Uterus (tissue), 4 donors: Measurements from ENCODE around the gene HCN3. TPM values are rescaled to one million over a fixed set of nuclear protein-coding genes. Genes with fewer than 3 reads are reported as not detected.
A peak's percentile ranks its signal among the peaks of the same experiment; 100 is the strongest.

Experiments used
- DNase-seq, 2 donors: peaks; one replicate each; pipeline ENCODE4 v3.0.0-alpha.2; 2019 to 2020
- H3K27ac ChIP-seq, 2 donors: fragments of 200-600 bp; sonication (generic); 1 replicate in 1 of 2; 2 replicates in 1 of 2; pipeline ENCODE4 v1.5.1; 2016 to 2018
- H3K27me3 ChIP-seq, 2 donors: fragments of 200-600 bp; sonication (generic); one replicate each; pipeline ENCODE4 v1.5.1; 2018 to 2019; ENCODE audit warnings: control low read depth in 1 of 2
- H3K36me3 ChIP-seq, 2 donors: fragments of 200-600 bp; sonication (generic); one replicate each; pipeline ENCODE4 v1.5.1; 2019; ENCODE audit warnings: control low read depth in 1 of 2
- H3K4me1 ChIP-seq, 2 donors: fragments of 200-600 bp; sonication (generic); one replicate each; pipeline ENCODE4 v1.5.1; 2018 to 2019; ENCODE audit warnings: control low read depth in 1 of 2
- H3K4me3 ChIP-seq, 2 donors: fragments of 200-600 bp; sonication (generic); 1 replicate in 1 of 2; 2 replicates in 1 of 2; pipeline ENCODE4 v1.5.1; 2018 to 2019; ENCODE audit warnings: mild to moderate bottlenecking in 1 of 2
- H3K9me3 ChIP-seq, 2 donors: fragments of 200-600 bp; sonication (generic); one replicate each; pipeline ENCODE4 v1.5.1; 2019; ENCODE audit warnings: control low read depth in 1 of 2
- CTCF ChIP-seq, 4 experiments: fragments of 200-600 bp in 2 of 4; fragments of 450-650 bp in 2 of 4; sonication (generic) in 2 of 4; IDR thresholded peaks; one replicate each; pipeline ENCODE4 v1.5.1; 2016 to 2019; ENCODE audit warnings: antibody characterized with exemption in 4 of 4, mild to moderate bottlenecking in 2 of 4, moderate library complexity in 1 of 4
- POLR2A ChIP-seq, 2 donors: fragments of 450-650 bp; IDR thresholded peaks; one replicate each; pipeline ENCODE4 v1.6.1; 2016; ENCODE audit warnings: antibody characterized with exemption in 2 of 2, mild to moderate bottlenecking in 1 of 2, moderate library complexity in 1 of 2
- intact Hi-C: fragments of 100-400 bp; cut with DNase I; formaldehyde crosslinking; loops from one replicate; pipeline ENCODE4 v1.15.1; 2023; ENCODE audit warnings: low total_unique reads
- total RNA-seq, 4 donors: library from RNA; depleted of rRNA in 3 of 4; stranded (reverse); fragments of >200 nt in 3 of 4; gene quantifications; one replicate each; pipeline versions ENCODE4 v1.1.0 to v1.2.4, GENCODE V29; 2014 to 2023
- donor health status: DM: yes; HTN: yes; CAD: no.

Gene HCN3
- total RNA-seq, 4 donors from 2014 or later: 4.2 to 5.5 TPM; not detected in 2

- Histone ChIP-seq H3K27me3 (no peaks in the 10 kb centered on the region), H3K27ac (no peak overlapping the region), H3K4me3 (no peak overlapping the region), H3K9me3 (no peaks in the 10 kb centered on the region), H3K4me1 (no peaks in the 10 kb centered on the region), H3K36me3 (no peaks in the 10 kb centered on the region)
- TF ChIP-seq CTCF (IDR thresholded peaks at IDR 0.05) (no peak), POLR2A (IDR thresholded peaks at IDR 0.05) (no peak)
- intact Hi-C loops: no loop called here
- no peak for DNase-seq
These were observed 10.7 kb upstream of the HCN3 start for GRCh38 chr1:155266553-155266952.

- TF ChIP-seq CTCF (IDR thresholded peaks at IDR 0.05): no peak
- no peak for TF ChIP-seq POLR2A (IDR thresholded peaks at IDR 0.05)
- DNase-seq: no peak
- Histone ChIP-seq H3K27me3 (no peaks in the 10 kb centered on the region), H3K36me3 (no peaks in the 10 kb centered on the region), H3K4me3 (no peak overlapping the region), H3K4me1 (peaks cover 0 to 5% of the 10 kb centered on the region in 2 donors), H3K9me3 (no peaks in the 10 kb centered on the region), H3K27ac (no peak overlapping the region)
- intact Hi-C loops: no loop called here
These were observed 9.9 kb upstream of the HCN3 start for GRCh38 chr1:155267373-155267772.

- intact Hi-C loops: no loop called here
- no peak for DNase-seq
- Histone ChIP-seq H3K4me1 (peaks cover 0 to 7% of the 10 kb centered on the region in 2 donors), H3K4me3 (no peak overlapping the region), H3K27me3 (no peaks in the 10 kb centered on the region), H3K9me3 (no peaks in the 10 kb centered on the region), H3K27ac (no peak overlapping the region), H3K36me3 (no peaks in the 10 kb centered on the region)
- no peak for TF ChIP-seq CTCF (IDR thresholded peaks at IDR 0.05)
- no peak for TF ChIP-seq POLR2A (IDR thresholded peaks at IDR 0.05)
These were observed 8.6 kb upstream of the HCN3 start for GRCh38 chr1:155268630-155269029.

- no peak for DNase-seq
- no peaks in the 10 kb centered on the region for H3K27me3 ChIP-seq
- H3K4me1 ChIP-seq: peaks cover 0 to 7% of the 10 kb centered on the region in 2 donors
- intact Hi-C loops: no loop called here
- no peaks in the 10 kb centered on the region for H3K36me3 ChIP-seq
- no peak for TF ChIP-seq POLR2A (IDR thresholded peaks at IDR 0.05)
- no peak for TF ChIP-seq CTCF (IDR thresholded peaks at IDR 0.05)
- no peak overlapping the region for H3K4me3 ChIP-seq
- no peak overlapping the region for H3K27ac ChIP-seq
- H3K9me3 ChIP-seq: no peaks in the 10 kb centered on the region
These were observed 7.9 kb upstream of the HCN3 start for GRCh38 chr1:155269381-155269780.

DNA sequence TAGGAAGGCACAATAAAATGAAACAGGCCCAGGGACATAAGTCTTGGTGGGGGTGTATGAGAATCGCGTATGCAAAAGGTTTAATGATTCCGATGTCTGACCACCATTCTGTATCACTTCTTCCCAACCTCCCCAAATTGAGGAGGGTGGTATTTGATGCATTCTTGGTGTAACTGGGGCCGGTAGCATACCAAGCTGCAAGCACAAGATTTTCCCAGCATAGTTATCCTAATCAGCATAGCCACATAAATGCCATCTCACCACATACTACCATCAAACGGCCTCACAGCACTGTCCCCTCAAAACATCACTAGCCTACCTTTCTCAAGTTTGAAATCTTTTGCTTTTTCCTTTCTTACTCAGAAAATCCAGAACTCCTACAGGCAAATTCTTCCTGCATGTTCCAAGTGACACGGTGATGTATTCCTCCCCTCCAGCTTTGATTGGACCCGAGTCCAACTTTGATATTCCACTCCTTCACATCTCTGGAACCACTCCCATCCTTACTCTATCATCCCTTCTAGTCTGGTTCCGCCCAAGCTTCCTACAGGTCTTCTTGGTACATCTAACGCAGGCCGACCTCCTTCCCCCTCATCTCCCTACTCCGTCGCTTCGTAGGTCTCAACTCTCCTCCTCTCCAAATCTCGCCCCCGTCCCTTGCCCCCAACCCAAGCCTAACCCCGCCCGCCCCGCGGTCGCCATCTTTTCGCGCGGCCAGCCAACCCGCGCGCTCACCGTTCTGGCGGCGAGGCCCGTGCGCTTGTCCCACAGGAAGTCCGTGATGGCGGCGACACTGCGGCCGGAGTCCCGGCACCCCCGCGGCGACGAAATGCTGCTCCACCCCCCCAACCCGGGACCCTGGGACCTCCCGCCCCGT lies 4.6 kb upstream of the HCN3 start:
- no peaks in the 10 kb centered on the region for H3K27me3 ChIP-seq
- peak overlapping the region; percentile 65 to 90 for H3K4me3 ChIP-seq
- no peaks in the 10 kb centered on the region for H3K36me3 ChIP-seq
- H3K9me3 ChIP-seq: no peaks in the 10 kb centered on the region
- H3K27ac ChIP-seq: peak overlapping the region; percentile 85 to 97
- intact Hi-C loops: no loop called here
- DNase-seq: peak in 1 of 2 donors; percentile 26
- TF ChIP-seq CTCF (IDR thresholded peaks at IDR 0.05) (no peak), POLR2A (IDR thresholded peaks at IDR 0.05) (no peak)
- H3K4me1 ChIP-seq: peaks cover 3 to 7% of the 10 kb centered on the region in 2 donors
